Fibroblast of upper back skin (primary cell): ENCODE results near the gene CAMK2A.

Source experiments
- DNase-seq: peaks from one replicate; pipeline ENCODE4 v3.0.0-alpha.2; 2013

CAMK2A gene

DNA sequence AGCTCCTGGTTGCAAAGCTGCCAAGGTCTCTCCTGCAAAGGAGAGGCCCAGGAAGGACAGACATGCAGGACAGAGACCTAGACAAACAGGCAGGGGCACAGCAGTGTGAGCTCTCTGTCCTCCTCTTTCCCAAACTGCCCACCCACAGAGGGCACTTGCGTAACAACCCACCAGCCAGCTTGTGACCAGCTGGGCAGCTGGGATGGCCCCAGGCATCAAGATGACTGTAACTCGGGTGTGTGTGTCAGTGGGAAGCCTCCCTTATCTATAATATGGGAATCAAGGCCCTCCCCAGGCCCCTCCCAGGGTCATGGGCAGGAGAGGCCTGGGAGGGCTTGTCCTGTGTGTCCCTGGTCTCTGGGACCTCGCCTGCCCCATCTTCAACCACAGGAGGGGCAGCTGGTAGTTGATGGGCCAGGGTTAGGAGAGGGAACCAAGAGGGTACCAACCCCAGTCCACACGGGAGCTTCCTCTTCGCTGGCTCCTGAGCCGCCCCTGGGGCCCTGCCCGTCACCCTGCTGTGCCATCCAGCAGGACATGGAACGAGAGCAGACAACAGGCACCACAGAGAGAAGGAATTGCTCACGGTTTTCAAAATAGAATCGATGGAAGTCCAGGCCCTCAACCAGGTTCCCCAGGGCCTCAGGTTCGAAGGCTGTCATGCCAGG lies 61.8 kb downstream of the CAMK2A start:
- DNase-seq, result no peak

DNA sequence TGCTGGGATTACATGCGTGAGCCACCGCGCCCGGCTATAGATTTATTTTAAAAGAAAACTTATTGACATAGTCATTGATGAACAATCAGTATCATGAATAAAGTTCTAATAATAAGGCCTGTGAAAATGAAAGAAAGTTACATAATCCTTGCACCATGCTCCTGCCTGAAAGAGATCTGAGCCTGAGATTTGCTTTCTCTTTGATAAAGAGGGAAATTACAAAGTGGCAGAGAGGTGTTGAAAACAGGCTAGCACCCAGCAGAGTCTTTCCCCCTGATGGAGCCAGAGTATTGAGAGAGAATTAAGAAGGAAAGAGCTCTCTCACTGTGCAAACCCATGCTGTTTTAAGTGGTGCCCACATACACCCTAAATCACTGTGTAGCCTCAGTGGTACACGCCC lies 62.5 kb downstream of the CAMK2A start:
- no peak for DNase-seq

DNA sequence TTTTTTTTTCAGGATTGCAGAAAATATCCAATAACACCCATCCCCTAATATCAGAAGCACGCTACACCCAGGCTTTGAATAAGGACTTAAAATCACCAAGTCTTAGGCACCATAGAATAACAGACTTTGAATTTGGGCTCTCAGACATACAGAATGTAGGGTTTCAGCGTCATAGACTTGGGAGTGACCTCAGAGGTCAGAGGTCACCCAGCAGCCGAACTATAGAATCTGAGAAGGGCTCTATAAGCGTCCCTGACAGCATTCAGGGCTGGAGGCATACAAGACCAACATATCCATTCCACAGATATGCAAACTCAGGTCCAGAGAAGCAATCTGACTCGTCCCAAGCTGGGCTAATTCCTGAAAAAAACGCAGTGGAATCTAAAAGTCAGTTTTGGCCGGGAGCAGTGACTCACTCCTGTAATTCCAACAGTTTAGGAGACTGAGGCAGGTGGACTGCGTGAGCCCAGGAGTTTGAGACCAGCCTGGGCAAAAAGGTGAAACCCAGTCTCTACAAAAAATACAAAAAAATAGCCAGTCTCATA lies 65.0 kb downstream of the CAMK2A start:
- peak; percentile 45 for DNase-seq

DNA sequence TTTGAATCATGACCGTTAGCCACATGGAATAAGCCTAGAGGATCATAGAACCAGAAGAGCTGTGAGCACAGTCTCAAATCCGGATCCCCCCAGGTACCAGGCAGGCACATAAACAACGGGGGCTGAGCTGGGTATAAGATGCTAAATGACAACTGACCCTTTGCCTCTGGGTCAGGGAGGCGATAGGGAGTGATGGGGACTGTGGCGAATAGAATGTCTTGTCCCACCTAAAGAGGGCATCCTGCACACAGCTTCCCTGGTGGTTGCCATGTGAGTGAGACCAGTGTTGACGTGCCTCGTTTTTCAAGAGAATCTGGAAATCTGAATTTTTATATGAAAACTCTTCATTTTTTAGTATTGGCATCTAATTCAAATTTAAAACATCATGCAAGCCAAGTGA lies 66.1 kb downstream of the CAMK2A start:
- no peak for DNase-seq

DNA sequence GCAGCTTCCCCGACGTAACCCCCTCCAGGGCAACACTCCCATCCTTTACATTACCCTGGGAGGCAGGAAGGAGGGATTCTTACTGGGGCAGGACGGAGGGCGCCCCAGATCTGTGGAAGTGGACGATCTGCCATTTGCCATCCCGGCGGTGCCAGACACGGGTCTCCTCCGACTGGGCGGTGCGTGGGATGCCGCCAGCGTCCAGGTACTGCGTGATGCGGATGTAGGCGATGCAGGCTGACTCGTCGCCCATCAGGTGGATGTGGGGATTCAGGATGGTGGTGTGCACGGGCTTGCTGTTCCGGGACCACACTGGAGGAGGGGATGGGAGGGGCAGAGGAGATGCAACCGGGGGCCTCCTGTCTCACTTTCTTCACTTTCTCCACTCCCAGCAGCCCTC lies 66.7 kb downstream of the CAMK2A start:
- DNase-seq, result no peak

DNA sequence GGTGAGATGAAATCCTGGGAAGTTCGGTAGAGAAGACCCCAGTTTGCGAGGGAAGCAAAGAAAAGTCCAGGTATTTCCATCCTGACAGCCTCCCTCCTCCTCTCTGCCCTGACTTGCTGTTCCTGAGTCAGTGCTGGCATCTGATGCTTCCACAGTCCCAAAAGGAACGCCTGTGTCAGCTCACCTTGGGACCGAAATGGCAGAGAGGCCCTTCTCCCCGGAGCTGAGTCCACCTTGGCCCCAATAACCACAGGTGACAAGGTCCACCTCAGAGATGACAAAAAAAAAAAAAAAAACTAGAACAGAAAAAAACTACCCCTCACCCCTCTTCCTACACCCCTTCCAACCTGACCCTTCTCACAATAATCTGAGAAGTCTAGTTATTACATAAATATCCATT lies 68.1 kb downstream of the CAMK2A start:
- no peak for DNase-seq

DNA sequence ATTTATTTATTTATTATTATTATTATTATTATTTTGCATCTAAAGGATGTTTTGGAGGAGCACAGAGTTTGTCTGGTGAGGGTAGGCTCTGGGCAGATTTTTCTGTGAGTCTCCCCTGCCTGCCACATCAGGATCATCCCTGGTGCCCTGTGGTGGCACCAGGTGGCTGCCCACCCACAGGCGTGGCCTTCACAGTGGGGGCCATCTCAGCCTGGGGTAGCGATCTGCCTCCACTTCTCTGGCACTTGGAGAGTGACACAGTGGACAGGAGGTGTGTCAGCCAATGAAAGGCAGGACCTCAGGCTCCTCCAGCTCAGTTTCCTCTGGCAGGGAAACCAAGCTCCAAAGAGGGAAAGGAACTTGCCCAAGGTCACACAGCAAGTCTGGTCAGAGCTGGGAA lies 69.7 kb downstream of the CAMK2A start:
- DNase-seq, result no peak

DNA sequence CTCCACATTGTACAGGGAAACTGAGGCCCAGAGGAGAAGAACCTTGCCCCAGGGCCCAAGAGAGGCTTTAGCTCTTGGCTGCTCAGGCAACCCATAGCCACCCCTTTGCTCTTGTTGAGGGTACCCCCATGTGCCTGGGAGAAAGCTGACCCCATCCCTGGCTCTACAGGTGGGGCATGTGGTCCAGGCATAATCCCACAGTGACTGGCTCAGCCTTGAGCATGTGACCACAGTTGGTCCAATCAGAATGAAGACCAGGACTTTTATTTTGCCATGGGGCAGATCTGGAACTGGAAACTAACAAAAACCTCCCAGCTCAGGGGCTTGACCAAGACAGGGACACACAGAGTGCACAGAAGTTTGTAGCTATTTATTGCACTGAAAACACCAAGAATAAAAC lies 70.4 kb downstream of the CAMK2A start:
- no peak for DNase-seq

DNA sequence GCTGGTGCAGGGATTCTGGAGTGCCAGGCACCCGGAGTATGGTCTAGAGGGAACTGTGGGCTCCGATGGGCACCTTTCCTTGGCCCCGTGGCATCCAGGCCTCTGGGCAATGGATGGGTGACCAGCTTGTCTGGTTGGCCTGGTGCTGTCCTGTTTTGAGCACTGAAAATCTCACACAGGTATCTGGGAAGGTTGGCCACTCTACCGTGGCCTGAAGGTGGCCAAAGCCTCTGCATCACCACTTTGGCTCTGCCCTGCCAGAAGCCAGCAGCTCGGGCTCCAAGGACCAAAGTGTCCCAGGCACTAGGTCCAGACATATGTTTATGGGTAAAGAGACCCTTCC lies 70.9 kb downstream of the CAMK2A start:
- no peak for DNase-seq

DNA sequence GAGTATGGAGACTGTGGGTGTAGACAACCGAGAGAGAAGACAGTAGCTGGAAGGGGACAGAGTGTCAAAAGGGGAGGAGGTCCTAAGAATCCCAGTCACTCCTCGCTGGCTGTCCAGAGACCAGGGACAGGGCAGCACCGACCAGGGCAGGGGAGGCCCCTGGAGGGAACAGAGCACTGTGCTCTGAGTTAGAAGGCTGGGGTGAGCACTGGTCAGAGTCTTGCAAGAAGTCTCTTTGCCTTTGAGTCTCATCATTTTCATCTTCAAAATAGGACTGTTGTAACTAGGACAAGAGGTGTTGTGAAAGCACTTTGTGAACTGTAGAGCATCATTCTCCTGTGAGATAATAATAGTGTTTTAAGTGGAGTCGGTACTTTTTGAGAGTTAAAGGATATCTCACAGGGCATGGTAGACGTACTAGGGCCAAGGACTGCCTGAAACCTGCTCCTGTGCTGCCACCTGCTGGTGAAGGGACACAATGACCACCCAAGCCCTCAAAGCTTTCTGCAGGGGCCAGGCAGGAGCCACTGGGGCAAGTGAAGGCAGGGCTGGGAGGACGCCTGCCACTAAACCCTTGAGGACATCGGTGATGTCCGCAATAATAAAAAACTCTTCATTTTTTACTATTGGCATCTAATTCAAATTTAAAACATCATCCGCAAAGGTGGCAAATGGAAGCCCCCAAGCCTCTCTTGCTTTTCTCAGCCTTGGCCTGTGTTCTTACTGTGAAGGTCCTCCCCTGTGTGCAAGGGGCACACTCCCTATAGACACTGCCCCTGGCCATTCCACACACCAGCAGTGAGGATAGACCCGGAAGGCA lies 71.5 kb downstream of the CAMK2A start:
- DNase-seq, result peak; percentile 84

DNA sequence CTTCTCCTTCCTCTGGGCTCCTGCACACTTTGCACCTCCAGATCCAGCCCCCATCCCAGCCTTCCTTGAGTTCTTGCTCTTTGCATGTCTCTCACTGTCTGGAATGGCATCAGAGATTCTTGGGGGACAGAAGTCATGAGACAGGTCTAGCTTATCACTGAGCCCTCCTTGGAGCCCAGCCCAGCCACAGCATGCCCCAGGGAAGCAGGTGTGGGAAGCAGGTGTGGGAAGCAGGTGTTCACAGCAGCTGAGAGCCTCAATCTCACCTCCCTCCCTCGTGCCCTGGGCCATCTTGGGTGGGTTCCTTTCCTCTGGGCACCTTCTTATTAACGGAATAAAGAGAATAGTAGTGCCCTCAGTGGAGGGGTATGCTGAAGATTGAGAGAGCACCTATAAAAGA lies 72.5 kb downstream of the CAMK2A start:
- DNase-seq, result no peak

DNA sequence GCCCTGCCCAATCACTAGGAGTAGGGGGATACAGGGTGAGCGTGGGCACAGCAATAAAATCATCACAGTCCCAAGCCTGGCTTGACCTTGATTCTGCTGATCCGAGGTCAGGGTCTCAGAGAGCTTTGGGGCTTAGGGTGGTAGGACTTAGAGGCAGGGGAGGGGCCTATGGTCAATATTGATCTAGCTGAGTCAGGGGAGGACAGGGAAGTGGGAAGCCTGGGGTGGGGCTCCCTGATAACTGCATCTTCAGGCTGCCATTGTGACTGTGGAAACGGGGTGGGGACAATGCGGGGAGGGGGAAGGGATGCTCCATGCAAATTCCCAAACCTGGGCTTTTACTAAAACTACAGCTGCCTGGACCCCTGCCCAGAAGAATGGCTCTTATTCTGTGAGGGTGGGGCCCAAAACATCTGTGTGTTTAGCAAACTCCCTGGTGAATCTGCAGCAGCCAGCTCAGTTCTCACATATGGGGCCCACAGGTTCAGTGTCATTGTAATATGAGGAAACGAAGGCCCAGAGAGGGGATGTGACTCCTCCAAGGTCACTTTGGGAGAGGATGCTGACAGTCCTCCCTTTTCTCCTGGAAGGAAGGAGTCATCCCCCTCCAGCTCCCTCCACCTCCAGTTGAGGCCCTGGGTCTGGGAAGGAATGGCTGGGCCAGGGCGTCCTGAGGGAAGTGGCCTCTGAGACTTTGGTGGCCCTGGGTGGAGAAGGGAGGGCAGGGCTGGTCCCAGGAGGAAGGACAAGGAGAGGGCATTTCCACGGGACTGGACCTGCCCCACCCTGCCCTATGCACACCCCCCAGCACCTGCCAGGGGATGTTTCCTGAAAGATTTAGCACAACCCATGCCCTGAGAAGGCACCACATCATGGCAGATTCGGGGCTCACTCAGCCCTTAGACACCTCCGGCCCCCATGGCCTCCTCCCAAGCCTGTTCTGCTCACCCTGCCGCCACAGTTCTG lies 73.3 kb downstream of the CAMK2A start:
- peak; percentile 9 for DNase-seq

DNA sequence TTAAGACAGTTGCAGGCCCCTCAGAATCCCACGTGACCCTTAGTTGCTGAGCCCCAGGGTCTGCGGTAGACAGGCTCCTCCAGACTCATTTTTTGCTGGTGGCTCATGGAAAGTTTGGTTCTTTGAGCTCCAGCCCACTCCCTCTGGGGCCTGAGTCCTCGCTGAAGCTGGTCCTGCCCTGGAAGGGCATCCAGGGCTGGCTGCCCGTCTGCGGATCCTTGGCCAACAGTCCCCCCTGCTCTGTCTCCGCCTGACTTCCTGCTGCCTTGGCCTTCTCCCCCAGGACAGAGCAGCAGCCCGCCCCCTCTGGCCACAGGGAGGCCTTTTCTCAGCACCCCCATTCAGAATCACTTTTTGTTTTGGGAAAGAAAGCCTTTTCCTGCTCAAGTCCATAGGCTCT lies 75.3 kb downstream of the CAMK2A start:
- peak; percentile 78 for DNase-seq

DNA sequence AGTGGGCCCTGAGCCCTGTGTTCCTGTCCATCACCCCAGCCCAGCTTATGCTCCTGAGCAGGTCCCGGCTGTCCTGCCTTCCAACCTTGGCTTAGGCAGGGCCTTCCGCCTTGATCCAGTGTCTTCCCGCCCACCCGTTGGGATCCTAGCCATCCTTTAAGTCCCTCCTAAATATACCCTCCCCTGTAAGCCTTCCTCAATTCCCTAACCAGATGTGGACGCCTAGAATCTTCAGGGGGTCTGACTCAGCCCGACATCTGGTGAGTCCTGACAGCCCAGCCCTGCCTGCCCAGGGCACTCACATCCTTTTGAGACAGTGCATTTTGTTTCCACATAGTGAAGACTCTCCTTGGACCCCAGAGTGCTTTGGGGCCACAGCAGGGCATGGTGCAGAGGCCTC lies 76.0 kb downstream of the CAMK2A start:
- DNase-seq, result peak; percentile 81

DNA sequence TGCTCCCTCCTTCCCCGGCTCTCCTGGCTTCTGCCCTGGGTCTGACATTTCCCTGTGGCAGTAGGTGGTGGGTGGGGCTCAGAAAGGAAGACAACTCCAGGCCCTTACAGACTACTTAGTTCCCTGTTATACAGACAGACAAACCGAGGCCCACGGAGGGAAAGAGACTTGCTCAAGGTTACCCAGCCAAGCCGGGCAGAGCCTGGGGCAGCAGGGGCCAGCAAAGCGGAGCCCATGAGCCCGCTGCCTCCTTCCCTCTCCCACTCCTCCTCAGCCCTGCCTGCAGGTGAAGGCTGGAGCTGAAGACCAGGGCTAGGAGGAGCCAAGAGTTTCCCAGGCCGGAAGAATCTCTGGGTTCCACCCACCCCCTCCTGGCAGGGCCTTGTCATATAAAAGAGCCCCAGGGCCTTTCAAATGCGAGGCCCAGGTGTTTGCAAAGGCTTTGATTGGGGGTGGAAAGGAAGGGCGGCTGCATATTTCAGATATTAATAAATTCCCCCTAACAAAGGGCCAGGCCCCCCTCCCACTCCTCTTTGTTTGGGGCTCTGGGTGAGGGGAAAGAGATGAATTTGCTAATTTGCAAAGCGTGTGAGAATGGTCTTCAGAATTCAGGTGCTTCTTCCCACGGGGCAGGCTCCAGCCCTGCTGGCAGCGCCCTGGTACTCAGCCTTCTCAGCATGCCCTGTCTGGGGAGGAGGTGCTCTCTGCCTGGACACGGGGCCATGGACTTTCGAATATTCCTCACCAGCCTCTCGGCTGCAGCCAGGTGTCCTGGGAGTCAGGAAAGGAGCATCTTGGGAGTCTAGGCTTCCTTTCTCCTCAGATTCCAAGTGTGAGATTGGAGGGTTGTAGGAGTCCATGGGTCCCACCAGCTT lies 78.2 kb downstream of the CAMK2A start:
- no peak for DNase-seq

DNA sequence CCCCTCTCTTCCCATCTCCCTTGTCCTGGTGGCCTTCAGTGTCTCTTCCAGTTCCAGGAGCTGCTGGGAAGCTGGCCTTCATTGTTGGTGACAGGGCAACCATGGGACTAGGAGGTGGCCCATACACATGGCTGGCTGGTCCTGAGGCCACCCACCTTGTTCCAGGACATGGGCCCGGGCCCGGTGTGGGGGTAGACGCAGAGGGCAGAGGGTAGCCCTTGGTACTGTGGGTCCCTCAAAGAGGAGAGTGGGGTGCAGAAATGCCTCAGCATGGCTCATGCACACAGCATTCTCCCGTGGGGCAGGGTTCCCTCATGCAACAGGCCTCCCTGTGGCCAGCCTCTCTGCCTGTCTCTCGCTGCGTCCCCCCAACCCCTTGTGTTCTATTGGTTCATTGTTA lies 78.9 kb downstream of the CAMK2A start:
- no peak for DNase-seq

DNA sequence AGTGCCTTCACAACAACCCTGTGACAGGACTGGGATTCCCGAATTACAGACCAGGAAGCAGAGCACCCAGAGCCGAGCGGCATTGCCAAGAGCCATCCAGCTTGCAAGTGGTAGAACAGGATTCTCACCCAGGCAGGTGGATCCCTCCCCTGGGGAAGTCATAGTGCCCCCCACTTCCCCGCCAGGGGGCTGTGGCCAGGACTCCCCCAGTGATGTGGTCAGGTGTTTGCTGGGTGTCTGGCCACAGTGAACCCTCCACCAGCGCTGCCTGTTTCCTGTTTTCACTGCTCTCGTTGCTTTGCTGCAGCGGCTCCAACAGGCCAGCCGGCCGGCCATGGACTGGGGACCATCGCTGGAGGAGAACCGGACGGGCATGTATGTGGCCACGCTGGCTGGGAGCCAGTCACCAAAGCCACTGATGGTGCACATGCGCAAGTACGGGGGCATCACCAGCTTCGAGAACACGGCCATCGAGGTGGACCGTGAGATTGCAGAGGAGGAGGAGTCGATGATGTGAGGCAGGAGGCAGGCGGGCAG lies 80.4 kb downstream of the CAMK2A start:
- no peak for DNase-seq

DNA sequence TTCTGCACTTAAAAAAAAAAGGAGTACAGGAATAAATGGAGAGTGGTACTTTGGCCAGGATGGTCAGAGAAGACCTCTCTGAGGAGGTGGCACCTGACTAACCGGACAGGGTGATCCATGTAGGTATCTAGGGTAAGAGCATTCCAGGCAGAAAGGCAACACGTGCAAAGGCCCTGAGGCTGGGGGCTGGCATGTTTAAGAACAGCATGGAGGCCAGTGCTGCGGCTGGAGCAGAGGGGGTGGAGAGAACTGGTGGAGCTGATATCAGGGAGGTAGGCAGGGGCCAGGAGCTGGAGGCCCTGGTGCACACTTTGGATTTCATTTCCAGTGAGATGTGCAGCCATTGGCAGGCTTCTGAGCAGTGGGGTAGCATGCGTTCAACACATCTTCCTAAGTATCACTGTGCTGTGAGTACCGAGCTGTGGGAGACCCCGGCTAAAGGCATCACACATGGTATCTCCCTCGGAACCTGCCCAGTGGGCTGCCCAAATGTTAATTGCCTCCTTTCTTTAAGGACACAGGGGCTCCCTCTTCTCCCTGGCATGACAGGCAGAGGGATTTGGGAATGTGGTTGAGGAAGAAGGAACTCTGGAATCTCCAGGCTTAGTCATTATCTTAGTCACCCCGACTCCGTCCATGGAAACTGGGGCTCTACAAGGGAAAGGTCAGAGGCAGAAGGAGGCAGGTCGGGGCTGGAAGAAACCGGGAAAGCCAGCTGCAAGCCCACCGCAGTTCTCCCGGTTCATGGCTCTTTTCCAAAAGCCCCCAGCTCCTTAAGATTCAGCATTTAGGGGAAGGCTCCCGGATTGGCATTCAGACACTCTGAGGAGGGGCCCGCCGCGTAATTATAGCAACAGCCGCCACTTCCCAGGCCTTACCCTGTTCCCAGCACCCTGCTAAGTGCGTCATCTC lies 81.1 kb downstream of the CAMK2A start:
- DNase-seq, result peak; percentile 67

DNA sequence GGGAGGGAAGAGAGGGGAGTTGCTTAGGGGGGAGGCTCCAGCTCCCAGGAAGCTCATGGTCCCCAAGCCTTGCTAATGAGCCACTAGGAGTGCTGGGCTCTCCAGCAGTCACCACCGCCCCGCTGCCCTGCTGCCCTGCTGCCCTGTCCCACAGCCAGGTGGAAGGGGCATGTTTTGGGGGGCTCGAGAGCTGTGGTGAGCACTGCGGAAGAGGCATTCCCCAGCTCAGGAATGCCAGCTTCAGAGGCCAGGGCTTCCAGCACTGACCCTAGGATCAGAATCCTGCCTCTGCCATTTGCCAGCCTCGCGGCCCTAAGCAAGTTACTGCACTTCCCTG lies 82.8 kb downstream of the CAMK2A start:
- DNase-seq, result no peak

DNA sequence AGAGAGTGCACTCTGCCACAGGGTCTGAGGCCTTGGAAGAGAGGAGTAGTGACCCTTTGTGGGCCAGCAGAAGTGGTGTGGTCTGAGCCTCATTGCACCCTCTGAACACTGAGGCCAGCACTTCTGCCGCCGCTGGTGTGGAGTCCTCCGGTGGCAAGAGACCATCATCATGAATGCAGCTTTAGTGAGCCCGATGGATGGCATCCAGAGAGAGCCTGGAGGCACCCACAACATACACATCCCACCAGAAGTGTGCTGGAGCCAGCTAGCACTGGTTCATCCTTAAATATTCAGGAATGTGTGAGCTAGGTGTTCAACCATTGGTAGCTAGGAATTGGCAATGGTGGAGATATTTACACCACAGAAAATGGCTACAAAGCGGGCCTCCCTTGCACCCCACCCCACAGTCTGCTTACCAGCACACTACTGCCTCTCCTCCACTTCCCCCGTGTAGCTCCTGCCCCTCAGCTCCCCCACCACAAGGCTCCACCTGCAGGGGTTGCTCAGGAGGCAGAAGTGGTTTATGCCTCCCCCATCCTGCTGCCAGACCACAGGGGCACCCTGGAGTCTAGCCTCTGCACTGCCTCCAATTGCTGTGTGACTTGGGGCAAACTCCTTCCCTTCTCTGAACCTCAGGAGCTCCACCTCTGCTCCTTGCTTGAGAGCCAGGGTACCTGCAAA lies 83.3 kb downstream of the CAMK2A start:
- no peak for DNase-seq
